ENCODE data around the gene ACYP1.
"Not testable (repeated sequence)": the region's sequence is repeated elsewhere in the genome, so short reads cannot be mapped to it uniquely, and the experiment has no call there.

The ACYP1 gene

DNA sequence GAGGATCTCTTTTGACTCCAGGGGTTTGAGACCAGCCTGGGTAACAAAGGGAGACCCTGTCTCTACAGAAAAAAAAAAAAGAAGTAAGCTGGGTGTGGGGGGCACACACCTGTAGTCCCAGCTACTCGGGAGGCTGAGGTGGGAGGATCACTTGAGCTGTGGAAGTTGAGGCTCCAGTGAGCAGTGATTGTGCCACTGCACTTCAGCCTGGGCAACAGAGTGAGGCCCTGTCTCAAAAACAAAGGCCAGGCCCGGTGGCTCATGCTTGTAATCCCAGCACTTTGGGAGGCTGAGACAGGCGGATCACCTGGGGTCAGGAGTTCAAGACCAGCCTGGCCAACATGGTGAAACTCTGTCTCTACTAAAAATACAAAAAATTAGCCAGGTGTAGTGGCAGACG is 3.9 kb upstream of the ACYP1 start:
- not testable (repeated sequence) for DNase-seq

DNA sequence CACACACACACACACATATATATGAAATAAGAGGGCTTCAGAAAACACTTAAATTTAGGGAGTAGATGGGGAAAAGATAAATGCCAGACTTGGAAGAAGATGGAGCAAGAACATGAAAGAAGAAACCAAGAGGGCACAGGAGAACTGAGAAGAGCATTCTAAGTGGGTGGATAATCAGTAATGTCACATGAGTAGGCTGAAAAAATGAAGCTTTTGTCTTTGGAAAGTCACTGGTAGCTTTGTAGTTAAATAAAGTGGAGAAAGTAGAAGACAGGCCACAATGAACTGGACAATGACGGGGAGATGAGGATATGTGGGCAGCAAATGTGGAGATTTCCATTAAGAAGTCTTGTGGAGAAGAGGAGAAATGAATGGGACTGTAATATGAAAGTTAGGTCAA is 3.4 kb upstream of the ACYP1 start:
- DNase-seq, result no peak

DNA sequence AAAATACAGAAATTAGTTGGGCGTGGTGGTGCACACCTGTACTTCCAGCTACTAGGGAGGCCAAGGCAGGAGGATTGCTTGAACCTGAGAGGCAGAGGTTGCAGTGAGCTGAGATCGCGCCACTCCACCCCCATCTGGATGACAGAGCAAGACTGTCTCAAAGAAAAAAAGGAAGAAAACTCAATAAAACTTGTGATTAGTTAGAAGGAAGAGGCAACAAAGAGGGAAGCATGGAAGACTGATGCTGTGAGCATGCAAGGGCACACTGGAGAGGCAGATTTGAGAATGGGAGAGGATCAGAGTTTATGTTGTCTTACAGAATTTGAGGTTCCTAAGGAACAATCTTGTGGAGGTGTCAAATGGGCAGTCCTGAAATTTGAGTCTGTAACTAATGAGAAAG is 2.9 kb upstream of the ACYP1 start:
- DNase-seq, result no peak

DNA sequence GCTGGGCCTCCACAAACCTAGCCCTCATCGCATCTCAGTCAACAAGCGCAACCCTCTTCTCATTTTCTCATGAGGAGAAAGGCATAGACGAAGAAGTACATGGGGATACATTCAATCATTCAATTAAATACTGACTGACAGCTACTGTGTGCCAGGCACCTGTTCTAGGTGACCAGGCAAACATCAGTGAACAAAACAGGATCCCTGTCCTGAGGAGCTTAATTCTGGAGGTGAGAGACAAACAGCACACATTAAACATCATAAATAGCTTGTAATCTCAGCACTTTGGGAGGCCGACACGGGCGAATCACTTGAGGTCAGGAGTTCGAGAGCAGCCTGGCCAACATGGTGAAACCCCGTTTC is 362 bp upstream of the ACYP1 start:
- DNase-seq, result no peak

DNA sequence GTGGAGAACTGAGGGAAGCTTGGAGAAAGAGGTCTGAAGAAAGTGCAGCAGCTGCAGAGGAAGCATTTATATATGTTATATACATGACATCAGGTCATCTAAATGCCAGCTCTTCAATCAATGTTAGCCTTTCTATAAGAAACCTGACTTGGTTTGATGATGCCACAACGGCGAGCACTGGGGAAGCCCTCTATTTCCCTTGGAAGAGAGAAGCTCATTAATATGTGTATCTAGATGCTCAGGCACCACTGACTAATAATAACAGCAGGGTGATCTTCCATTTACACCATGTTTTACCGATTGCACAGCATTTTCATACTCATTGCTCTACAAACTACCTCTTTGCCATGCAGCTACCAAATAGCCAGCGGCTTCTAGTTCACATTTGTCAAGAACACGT is 811 bp downstream of the ACYP1 start:
- no peak for DNase-seq

DNA sequence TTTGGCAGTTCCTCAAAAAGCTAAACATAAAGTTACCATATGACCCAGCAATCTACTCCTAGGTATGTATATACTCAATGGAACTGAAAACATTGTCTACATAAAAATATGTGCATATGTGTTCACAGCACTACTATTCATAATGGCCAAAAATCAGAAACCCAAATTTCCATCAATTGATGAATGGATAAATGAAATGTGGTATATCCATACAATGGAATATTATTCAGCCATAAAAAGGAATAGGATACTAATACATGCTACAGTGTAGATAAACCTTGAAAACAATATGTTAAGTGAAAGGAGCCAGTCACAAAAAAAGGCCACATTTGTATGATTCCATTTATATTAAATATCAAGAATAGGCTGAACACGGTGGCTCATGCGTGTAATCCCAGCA is 3.4 kb downstream of the ACYP1 start:
- no peak for DNase-seq

DNA sequence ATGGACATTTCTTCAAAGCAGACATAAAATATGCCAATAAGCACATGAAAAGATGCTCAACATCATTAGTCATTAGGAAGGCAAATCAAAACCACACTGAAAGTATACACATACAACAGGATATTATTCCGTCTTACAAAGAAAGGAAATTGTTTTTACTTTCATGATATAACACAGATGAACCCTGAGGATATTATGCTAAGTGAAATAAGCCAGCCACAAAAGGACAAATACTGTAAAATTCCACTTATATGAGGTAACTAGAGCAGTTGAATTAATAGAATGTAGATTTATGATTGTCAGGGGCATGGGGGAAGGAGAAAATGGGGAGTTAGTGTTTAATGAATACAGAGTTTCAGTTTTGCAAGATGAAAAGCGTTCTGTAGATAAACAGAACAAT is 4.2 kb downstream of the ACYP1 start:
- no peak for DNase-seq

DNA sequence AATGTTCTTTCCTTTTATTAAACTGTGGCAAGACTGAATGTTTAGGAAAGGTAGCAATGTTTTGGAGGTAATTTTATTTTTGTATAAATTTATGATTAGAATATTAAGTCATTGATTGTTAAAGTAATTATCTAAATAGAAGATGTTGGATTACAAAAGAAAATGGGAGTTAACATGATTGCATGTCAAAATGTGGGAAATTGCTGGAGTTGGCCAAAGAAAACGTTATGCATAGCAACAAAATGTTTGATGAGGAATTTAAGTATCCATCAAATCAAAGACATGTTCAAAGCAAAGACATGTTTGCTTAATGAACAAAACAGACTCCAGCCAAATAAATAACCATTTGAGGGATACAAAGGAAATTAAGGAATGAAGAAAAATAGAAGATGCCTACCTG is 9.4 kb downstream of the ACYP1 start:
- no peak for DNase-seq

DNA sequence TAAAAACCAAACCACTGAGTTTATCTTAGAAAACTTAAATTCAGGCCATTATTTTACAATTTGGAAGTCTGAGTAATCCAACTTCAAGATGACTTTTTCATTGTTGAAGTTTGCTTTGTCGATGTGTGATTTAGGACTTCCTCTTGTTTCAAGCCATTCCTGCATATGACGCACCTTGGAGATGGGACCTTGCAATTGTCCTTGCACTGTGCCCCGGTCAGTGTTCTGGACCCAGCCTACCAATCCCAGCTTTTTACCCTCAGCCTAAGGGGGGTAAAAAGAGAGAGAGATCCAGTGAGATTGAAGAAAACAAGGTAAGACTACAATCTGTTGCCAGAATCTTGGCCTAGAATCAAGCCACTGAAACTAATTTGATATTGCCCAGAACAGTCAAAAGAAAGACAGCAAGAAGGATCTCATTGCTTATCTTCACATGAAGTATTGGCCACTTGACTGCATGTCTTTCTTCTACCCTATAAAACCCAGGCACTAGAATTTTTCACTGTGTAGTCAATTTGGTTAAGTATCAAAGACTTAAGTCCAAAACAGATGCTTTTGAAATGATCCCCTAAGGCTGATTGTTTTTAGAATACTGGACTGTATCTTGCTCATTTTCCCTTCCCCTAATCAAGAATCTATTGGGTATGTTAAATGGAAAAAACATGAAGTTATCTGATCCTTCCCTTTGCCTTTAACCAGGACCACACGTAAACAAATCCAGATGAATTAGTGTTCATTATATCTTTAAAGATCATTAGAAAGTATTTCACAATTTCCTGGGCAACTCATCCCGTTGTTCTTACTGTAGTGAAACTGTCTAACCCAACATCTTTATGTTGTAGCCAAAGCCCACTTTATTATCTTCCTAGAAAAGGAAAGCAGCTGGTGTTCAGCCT is 10.2 kb downstream of the ACYP1 start:
- DNase-seq, result no peak

DNA sequence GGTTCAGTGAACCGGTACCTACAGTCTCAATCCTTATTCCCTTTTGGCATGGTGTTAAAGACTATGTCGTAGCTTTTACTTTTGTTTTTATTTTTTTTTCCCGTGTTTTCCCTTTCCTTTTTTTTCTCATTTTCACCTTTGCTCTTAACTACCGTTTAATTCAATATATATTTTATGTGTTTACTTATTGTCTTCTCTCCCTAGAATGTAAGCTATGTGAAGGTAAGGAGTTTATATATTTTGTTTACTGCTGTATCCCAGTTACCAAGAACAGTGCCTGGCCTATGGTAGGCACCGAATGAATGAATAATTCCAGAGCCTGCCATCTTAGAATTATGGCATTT is 12.3 kb downstream of the ACYP1 start:
- no peak for DNase-seq

DNA sequence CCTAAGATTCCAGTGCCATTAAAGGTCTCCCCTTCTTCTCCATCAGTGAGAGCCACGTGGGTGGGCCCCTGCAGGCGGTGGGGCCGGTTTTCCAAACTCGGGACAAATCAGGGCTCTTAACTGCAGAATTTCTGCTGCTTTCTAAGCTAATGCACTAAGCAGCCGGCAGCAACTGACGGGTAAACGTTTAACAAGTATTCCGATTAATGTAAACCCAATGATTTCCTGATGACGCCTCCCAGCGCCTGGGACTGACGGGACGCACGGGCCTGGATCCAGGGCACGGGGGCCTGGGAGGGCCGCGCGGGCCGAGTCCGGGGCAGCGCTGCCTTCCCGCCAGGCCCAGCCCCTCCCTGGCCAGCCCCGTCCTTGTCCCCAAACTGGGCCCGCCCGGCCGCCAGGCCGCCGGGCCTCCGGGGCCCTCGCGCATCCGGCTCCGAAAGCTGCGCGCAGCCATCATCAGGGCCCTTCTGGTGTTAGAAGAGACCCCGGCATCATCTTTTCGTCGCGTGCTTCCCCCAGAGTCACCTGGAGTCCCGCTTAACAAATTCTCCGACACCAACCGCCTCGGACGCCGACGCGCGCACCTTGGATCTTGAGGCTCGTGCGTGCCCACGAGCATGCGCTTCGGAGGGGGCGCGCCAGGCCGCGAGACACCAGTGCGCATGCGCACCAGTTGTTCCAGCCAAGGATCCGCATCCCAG is 12.8 kb downstream of the ACYP1 start, which contains the start of gene MLH3:
MLH3 (minus strand) TSS at position 616 of the 704 bp plus-strand sequence. CDS start 1,812 bp downstream, outside the sequence.
- DNase-seq, result peak; percentile 74

DNA sequence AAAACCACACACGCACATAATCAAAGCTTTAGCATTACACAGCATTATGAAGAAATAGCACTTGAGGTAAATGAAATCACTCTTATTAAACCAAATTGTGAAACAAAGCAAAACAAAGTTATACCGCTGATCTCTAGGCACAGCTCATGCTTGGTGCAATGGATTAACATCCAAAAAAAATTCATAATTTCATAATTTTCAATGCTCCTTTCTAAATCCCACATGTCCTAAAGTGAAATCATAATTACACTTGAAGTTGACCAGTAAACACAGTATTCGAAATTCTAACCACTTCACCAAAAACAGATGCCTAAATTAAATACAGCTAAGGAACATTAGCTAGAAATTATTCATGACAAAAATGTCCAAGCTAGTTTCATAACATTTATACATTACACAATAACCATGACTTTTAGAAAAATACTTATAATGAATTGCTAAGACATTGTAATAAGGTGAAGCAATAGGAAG is 14.1 kb downstream of the ACYP1 start:
- no peak for DNase-seq

DNA sequence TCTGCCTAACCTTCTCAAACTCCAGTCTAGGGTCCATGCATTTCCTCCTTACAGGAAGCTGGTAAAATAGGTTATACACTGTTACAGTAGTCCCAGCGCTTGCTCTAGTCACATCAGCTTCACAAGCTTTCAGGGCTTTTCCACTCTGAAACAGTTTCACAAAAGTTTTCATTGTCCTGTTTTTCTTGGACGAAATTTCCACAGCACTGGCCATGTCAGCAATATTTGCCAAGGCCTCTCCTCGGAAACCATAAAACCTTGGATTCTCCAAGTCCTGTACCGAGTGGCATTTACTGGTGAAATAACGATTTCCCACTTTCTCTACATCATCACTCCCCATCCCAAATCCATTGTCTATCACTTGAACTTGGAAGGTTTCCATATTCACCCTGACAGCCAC is 14.7 kb downstream of the ACYP1 start:
- DNase-seq, result no peak

DNA sequence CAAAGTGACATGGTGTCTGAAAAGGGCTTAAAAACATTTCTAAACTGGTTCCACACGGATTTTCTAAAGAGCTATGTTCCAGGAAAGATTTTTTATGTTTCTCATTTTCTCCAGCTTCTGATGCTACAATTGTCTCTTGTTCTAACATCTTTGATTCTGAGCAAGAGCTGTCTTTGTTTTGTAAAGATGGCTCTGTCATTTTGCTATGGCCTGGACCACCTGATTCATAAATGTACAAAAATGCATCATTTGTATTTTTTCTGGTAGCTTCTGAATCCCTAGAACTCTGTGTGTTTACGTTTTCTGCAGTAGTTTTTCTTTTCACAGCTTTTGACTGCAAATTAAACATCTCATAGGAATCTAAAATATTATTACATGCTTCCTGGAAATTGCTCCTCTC is 15.7 kb downstream of the ACYP1 start:
- no peak for DNase-seq

DNA sequence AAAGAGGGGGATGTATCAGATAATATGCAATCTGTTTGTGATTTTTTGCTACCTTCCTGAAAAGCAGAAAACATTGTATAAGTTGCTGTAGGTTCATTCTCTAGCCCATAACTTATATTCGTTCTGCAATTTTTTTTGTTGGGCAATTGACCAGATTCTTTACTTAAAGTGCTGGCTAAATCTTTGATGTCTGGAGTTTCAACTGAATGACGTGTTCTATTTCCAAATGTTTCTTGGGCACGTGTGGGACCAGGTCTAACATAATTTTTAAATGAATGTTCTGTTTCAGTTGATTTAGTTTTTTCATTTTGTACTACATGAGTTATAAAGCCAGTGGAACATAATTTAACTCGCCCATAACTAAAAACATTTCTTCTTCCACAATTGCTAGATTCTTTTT is 16.3 kb downstream of the ACYP1 start:
- no peak for DNase-seq

DNA sequence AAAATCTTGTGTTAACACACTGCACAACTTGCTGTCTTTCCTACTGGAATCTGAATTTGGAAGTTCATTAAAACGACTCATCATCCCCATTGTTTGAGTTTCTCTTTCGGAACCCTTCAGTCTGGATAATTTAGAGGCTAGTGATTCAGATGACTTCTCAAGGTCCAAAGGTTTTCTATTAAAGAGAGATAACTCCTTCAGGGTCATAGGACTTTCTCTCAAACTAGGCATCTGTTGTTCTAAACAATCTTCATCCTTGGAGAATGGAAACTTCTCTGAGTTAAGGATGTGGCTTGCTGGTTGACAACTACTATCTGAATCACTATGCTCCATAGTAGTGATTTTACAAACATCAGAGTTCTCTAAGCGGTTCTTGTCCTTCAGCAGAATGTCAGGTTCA is 16.9 kb downstream of the ACYP1 start:
- no peak for DNase-seq

DNA sequence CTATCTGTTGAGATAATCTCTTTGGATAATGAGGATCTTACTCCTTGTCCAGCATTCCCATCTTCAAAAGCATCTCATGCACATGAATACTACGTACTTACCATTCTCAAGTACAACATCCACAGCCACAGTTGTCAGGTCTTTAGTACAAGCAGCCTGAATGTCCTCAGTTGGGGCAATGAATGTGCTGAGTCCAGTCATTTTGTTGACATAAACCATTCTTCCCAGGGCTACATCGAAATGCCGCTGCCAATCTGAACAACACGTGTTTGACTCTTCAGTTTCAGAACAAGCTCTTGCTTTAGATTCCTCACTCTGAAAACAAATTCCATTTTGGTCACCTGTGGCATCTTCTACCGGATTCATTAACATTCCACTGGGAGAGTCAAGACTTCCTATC is 17.5 kb downstream of the ACYP1 start:
- no peak for DNase-seq

DNA sequence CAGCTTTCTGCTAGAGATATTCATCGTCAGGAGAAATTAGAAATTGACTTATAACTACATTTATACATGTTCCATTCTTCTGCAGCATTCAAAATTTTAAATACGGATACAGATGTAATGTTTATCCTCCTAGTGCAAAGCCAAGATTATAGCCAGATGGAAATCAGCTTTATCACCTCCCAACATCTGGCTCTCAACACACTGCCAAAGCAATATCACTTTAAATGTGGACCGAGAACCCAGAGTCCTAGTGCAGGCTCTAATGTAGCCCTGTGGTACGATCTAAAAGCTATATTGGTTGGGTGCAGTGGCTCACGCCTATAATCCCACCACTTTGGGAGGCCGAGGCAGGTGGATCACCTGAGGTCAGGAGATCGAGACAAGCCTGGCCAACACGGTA is 19.1 kb downstream of the ACYP1 start:
- DNase-seq, result no peak

DNA sequence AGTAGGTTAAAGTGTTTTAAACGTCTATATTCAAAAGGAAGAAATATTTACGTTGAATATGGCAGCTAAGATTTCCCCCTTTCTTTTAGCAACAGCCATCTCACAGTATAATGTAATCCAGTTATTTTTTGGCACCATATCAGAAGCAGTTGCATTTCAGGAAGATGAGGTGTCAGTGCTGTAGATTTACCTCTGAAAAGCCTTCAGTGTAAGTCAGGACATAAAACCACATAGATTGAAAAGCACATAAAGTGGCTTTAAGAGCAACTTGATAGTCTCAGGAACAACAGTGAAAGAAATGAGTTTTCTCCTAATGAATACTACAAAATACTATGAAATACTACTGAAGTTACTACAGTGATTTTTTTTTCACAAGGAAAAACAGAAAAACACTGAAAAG is 19.5 kb downstream of the ACYP1 start:
- no peak for DNase-seq

DNA sequence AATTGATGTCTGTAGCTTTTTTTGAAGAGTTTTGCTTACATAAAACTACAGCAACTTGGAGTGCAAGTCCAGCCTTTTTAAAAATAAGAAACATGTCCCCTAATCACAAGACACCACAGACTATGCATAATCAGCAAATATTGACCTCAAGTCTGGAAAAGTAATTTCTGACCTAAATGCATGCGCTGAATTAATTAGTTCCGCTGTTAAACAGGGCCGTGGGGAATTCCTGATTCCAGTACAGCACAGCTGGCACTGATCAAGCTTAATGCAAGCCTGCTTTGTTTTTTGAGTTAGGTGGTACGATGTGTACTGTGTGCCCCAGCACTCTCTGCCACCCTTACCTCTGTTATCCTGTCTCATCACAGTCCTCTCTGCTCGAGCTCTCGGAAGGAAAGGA is 21.8 kb downstream of the ACYP1 start:
- DNase-seq, result no peak

DNA sequence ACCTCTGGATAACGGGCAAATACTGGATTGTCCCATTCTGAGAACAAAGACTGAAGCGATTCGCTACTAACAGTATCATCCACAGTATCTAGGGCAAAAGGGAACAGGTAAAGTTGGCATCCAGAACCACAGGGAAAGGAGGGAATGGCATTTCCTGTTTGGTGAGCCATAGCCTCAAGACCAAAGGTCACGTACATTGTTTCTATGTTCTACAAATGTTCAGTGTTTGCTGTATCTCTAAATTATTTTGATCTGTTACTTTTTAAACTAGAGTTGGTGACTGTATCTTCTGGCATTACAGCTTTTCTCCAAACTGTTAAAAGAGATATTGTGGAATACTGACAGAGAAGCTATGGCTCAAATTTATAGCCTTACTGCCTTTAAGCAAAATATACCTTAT is 22.2 kb downstream of the ACYP1 start:
- no peak for DNase-seq

DNA sequence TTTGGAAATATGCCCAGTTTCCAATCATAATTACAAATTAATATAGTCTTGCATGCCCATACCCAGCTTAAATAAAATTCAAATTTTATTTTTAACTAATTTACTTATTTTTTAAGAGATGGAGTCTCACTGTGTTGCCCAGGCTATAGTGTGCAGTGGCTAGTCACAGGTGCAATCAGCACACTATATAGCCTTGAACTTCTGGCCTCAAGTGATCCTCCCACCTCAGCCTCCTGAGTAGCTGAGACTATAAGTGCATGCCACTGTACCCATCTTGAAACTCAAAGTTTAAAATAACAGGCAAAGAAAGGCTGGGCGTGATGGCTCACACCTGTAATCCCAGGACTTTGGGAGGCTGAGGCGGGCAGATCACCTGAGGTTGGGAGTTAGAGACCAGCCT is 22.9 kb downstream of the ACYP1 start:
- no peak for DNase-seq

DNA sequence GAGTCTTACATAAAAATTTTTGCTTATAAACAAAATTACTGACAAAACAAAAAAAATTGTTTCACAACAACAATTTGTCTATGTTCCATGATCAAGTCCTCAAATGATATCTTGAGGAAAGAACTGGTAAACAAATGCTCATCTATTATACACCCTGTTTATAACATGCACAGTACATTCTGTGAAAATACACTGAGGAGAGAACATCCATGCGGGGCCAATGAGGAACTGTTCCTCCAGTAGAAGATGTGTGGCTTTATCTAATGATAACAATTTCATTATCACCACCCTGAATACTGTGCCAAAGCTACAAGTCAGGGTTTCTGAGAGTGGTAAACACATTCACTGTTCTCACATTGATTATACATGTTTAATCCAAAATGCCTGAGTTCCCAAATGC is 23.3 kb downstream of the ACYP1 start:
- no peak for DNase-seq

DNA sequence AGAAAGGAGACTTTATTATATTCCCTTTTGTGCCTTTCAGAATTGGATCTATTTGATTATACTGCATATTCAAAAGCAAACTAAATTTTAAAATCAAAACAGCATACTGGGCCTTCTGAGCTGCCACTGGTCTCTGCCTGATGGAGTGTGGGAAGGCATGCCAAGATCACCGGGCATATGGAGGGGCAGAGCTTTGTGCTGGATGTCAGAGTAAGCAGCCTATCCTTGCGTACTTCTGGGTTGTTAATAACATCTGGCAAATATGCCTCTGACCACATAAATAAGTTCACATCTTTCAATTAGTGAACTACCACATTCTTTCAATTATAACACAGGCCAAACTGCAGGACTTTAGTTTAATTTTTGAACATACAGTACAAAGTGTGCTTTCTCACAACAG is 30.9 kb downstream of the ACYP1 start:
- no peak for DNase-seq

DNA sequence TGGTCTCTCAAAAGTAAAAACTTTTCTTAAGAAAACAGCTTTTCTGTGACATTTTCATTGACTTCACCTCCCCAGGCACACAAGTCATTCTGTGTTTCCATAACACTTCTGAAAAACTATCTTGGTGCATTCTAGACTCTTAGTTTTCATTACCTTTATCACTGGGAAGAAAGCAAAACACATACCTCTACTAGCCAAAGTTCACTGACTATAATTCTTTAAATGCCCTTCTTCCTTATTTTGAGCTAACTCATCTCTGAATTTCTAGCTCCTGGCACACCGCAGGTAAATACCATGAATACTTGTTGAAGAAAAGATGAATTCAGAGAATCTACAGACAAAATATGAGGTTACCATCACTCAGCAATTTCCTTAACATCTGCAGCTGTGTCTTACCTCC is 33.7 kb downstream of the ACYP1 start:
- DNase-seq, result no peak
